LoVo (cell line): Measurements from ENCODE around the gene NR1D1.

Source experiments
- DNase-seq: peaks from one replicate; pipeline ENCODE4 v3.0.0-alpha.2; 2016; ENCODE audit warnings: low spot score

The NR1D1 gene

GRCh38 chr17:40097087-40097486 lies 3.3 kb downstream of the NR1D1 start:
- DNase-seq = no peak

- DNase-seq = no peak
Observed at GRCh38 chr17:40095944-40096791, 4.2 kb downstream of the NR1D1 start.

- DNase-seq = no peak
Observed at GRCh38 chr17:40095351-40095943, 4.9 kb downstream of the NR1D1 start.

GRCh38 chr17:40094874-40095273 lies 5.5 kb downstream of the NR1D1 start:
- DNase-seq = no peak

- DNase-seq = no peak
Observed at GRCh38 chr17:40093580-40094201, 6.7 kb downstream of the NR1D1 start.

- DNase-seq = no peak
Observed at GRCh38 chr17:40093005-40093579, 7.3 kb downstream of the NR1D1 start.

- DNase-seq = no peak
Observed at GRCh38 chr17:40092581-40092980, 7.8 kb downstream of the NR1D1 start.

GRCh38 chr17:40091691-40092397 lies 8.5 kb downstream of the NR1D1 start:
- no peak for DNase-seq

GRCh38 chr17:40090237-40091119 lies 9.9 kb downstream of the NR1D1 start:
- DNase-seq = no peak

GRCh38 chr17:40089077-40089895 lies 11.1 kb downstream of the NR1D1 start:
- no peak for DNase-seq

- no peak for DNase-seq
Observed at GRCh38 chr17:40087903-40088718, 12.3 kb downstream of the NR1D1 start.

- no peak for DNase-seq
Observed at GRCh38 chr17:40087049-40087794, 13.2 kb downstream of the NR1D1 start.

- no peak for DNase-seq
Observed at GRCh38 chr17:40086150-40087044, 14.0 kb downstream of the NR1D1 start.

- DNase-seq = no peak
Observed at GRCh38 chr17:40084477-40084876, 15.9 kb downstream of the NR1D1 start.

GRCh38 chr17:40079545-40079944 lies 20.8 kb downstream of the NR1D1 start:
- DNase-seq = no peak

- no peak for DNase-seq
Observed at GRCh38 chr17:40076591-40076990, 23.8 kb downstream of the NR1D1 start.

GRCh38 chr17:40075942-40076498 lies 24.4 kb downstream of the NR1D1 start:
- no peak for DNase-seq
